ENCODE measurements around the gene PRLH. TPM values are rescaled to one million over a fixed set of nuclear protein-coding genes. Genes with fewer than 3 reads are reported as not detected.
A peak's percentile ranks its signal among the peaks of the same experiment; 100 is the strongest.
"Not testable (repeated sequence)": the region's sequence is repeated elsewhere in the genome, so short reads cannot be mapped to it uniquely, and the experiment has no call there.

PRLH gene
- total RNA-seq, 1 donor from 2014 or later = not detected

DNA sequence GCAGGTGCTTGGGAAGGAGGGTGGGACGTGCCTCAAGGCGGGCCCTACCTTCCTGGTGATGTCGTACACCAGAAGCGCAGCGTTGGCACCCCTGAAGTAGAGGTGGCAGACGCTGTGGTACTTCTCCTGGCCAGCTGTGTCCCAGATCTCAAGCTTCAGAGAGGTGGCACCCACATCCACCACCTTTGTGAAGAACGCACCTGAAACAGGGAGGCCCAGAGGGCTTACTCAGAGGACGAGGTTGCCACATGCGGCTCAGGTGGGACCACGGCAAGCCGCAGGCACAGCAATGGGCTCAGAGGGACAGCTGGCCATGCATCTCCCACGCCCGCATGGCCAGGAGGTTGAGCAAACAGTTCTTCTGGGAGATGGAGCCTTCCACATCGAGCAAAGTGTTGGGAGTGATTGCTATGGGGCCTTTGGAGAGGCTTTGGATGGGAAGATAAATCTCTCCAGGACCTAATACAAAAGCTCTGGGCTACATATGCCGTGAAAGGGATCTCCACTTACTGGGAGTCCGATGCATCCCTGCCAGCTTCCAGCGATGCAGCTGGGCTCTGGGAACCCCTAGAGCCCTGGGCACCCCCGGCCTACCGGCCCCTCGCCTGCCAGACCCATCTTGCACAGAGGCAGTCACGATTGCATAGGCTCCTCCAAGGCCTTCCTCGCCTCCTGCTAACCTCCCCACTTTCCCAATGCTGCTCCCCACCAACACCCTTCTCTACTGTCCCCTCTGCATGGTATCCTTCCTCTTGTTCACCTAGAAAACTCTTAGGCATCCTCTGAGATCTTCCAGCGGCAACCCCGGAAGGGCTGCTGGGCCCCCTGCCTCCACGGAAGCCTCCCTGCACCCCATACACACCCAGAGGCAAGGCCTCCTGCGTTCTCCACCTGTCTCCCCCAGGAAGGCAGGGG is 11.8 kb downstream of the PRLH start:
- ATAC-seq (no peak), DNase-seq (ENCODE audit: low spot score) (no peak)

DNA sequence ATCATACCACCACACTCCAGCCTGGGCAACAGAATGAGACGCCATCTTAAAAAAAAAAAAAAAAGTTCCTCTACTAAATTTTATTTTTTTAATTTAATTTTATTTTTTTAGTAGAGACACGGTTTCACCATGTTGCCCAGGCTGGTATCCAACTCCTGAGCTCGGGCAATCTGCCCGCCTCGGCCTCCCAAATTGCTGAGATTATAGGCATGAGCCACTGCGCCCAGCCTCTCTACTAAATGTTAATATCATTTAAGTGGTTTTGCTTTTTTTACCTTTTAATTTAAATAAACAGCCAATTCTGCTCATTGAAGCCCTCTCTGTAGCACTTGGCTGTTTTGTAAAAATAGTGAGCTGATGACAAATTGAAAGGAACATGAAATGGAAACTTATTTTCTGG is 15.0 kb downstream of the PRLH start:
- no peak for ATAC-seq
- no peak for DNase-seq (ENCODE audit: low spot score)

DNA sequence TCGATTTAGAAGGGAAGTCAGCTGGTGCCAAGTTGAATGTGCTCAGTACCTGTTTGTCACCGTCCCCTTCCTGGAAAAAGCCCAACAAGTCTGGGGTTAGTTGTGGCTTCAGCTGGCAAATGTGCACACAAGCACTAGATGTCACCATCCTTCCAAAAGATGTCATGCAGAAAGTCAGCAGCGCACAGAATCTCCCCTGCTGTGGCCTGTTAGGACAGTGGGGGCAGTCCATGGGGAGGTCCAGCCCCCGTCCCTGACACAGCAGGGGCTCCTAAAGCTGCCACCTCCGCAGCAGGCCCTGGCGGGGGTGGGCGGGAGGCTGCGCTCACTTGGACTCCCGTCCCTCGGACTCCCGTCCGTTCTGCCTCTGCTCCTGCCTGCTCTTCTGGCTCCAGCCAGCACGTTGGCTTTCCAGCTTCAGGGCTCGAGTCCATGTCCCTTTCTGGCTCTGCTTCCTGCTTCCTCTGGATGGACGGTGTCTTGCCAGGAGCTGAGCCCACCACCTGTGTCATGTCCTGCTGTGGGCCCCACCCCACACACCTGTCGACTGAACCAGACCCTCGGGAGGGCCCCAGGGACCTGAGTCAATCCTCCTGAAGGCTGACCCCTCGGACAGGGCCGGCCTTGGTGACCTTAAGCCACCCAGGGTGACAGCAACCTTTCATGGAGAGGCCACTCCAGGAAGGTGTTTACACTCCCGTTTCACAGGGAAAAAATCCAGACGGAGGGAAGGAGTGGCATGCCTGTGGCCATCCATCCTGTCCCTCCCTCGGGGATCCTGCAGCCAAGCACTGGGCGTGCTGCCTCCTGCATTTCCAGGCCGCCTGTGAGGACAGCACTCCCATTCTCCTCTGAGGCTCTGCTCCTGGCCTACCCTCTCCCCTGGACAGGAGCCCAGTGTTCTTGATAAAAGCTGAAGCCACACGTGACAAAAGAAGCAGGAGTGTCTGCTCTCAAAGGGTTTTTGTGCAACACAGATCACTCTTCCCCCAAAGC is 15.7 kb downstream of the PRLH start:
- peak; percentile 92 for DNase-seq (ENCODE audit: low spot score)
- ATAC-seq = peak; percentile 86

DNA sequence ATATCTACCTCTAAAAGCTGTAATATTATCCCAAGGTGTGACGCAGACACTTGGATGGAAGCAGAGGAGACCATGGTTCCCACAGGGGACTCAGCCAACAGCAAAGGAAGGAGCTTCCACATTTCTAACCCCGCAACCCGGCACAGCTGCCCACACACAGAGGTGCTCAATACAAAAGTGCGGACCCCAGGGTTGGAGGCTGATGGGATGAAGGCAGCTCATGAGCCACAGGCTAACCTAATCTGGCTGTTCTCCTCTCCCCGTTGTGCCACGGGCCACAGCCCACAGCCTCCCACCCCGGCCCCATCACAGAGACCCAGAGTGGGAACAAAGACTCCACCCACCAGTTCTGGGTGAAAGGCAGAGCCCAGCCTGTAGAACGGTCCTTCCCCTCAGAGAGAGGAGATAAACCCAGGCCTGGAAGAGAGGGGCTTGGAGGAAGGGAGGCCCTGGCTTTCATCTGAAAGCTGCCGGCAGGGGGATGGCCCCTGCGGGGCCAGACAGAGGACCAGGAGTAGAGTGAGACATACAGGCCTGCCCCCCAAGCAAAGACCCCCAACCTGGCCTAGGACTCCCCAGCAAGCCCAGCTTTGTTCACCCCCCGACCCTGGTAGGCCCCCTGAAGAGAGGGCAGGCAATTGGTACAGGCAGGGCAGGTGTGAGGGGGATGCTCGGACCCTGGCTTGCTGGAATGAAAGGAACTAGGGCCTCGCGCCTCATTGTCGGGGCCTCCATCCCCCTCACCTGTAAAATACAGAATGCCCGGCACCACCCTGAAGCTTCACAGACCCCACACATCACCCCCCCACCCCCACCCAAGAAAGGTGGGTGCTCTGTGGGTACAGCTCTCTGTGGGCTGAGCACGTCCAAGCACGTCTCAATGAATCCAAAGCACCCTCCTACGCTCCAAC is 17.3 kb downstream of the PRLH start:
- ATAC-seq = no peak
- no peak for DNase-seq (ENCODE audit: low spot score)

DNA sequence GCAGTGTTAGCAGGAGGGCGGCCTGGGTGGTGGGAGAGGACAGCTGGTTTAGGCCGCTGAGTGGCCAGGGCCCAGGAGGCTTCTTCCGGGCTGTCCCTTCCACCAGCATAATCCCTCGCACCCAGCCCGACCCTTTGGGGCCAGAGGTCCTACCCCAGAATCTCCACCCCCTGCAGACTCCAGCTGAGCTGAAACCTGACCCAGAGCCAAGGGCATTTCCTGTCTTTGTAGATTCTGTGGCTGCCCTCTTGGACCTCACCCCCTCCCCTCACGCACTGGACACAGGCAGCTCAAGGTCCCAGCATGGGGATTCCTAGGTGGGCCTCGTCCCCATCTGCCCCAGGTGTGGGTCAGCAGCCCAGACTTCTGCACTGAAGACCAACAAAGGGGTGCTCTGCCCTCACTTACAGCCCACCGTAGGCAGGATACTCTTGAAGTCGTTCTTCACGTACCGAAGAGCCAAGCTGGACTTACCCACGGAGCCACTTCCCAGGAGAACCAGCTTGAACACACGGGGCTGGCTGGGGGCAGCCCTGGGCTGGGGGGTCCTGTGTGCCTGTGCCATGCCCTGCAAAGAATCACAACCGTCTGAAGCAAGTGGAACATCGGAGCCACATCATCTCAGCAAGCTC is 19.3 kb downstream of the PRLH start:
- ATAC-seq (peak; percentile 3), DNase-seq (ENCODE audit: low spot score) (peak; percentile 60)

DNA sequence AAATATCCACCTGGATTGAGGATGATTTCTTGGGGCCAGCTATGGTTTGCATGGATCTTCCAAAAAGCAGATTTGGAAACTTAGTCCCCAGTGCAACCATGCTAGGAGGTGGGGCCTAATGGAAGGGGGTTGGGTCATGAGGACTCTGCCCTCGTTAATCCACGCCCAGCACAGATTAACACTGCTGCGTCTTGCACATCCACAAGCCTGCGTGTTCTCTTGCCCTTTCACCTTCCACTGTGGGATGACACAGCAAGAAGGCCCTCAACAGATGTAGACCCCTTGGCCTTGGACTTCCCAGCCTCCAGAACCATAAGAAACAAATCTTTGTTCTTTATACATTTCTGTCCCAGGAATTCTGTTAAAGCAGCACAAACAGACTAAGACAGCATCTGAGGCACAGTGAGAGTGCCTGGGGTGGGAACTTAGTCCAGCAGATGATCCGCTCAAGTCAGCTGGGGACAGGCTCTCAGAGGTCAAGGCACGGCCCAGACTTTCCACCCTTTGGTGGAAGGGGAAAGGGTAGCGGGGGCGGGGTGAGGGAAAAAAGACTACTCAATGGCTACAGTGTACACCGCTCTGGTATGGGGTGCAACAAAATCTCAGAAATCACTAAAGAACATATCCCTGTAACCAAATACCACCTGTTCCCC is 21.8 kb downstream of the PRLH start:
- ATAC-seq = peak; percentile 68
- peak; percentile 80 for DNase-seq (ENCODE audit: low spot score)

DNA sequence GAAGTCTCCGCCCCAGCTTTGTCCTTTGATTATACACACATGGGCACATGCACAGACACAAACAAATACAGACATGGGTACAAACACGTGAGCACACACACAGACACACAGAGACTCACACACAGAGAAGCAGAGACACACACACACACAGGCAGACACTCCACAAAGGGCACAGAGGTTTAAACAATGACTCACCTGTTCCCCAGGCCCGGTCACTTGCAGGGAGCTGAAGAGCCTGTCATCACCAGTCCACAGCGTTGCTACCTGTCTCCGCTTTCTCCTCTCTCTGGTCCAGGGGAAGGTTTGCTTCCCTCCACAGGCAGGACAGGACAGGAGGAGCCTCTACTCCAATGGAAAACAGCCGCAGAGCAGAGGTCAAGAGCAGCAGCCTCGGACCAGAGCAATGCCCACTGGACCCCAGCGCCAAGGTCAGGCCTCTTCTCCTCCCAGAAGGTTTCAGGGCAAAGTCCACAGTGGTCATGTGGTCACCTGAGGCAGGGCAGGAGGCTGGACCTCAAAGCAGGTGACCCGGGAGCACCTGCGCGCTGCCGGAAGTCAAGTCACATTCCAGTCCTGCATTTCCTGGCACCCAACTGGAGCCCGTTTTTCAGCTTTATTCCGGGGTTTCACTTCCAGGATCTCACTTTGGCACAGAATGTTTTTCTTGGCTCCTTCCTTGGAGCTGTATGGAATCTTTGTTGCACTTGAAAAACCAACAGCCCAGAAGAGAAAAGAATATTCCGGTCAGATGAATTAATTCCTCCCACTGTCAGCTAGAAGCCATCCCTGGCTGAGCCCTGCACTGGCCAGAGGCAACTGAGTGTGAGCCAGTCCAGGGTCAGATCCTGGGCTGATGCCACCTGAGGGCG is 24.1 kb downstream of the PRLH start, which contains the start of gene RAB17:
Gene RAB17 (minus strand): TSS at position 463 of the 869 bp plus-strand sequence. CDS start 4,580 bp downstream, outside the sequence.
- DNase-seq (ENCODE audit: low spot score) (peak; percentile 96), ATAC-seq (peak; percentile 62)

DNA sequence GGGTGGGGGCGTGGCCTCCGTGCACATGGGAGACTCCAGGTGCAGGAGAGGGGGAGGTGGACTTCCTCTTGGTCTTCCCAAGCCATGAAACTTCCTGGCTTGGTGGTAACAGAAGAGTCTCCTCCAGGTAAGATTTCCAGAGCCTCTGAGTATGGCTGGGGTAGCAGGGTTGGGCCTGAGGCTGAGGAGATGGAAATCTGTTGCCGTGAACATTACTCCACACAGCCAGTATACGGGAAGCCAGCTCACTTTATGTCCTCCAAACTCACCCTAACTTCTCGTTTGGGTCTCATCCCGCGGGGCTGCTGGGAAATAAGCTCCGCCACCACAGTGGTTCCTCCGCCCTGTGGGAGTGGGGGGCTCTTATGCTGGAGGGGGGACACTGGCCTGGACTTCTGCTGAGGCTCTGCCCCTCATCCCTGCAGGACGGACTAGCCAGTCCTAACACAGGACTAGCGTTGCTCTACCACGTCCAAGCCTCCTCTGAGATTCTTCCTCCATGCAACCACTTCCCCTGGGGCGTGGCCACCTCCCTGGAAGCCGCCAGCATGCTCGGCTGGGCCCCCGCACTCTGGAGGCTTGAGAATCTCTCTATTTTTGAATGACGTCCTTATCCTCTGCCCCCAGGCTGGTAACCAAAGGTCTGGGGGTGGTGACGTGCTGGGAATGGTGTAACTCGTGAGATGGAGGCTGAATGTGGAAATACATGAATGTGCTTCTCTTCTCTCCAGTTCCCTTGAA is 24.9 kb downstream of the PRLH start:
- DNase-seq (ENCODE audit: low spot score) (peak; percentile 51), ATAC-seq (no peak)

DNA sequence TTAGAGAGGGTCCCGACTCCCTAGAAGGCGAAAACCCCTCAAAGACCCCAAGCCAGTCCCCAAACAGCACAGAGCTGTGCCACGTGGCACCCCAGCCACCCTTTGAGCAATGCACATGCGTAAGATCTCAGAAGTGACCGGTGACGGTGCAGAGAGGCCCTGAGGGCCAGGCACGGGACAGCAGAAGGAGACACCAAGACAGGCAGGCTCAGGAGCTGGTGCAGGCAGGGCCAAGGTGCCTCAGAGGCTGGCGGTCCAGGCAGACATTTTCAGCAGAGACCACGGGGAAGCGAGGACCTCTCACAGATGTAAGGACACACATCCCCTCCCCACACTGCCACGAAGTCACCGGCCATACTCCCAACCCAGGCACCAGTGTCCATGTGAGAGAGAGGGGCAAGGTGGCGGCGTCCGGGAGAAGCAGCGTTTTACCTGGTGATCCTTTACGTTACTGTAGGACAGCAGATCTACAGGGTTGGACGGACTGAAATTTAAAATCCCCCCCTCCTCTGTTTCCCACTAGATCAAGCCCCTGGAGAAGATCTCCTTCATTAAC is 26.1 kb downstream of the PRLH start:
- no peak for ATAC-seq
- peak; percentile 40 for DNase-seq (ENCODE audit: low spot score)

DNA sequence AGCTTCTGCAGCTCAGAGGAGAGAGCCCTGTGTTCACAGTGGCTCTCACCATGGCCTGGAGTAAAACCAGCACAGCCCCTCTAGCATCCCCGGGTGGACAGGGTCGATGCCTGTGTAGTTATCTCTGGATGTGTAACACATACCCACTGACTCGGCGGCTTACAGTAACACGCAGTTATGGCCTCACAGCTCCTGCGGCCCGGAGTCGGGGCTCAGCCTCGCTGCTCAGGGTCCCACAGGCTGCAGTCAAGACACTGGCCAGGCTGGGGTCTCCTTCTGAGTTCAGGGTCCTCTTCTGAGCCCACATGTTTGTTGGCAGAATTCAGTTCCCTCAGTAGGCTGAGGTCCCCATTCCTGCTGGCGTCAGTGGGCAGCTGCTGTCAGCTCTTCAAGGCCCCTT is 26.7 kb downstream of the PRLH start:
- ATAC-seq (no peak), DNase-seq (ENCODE audit: low spot score) (no peak)

DNA sequence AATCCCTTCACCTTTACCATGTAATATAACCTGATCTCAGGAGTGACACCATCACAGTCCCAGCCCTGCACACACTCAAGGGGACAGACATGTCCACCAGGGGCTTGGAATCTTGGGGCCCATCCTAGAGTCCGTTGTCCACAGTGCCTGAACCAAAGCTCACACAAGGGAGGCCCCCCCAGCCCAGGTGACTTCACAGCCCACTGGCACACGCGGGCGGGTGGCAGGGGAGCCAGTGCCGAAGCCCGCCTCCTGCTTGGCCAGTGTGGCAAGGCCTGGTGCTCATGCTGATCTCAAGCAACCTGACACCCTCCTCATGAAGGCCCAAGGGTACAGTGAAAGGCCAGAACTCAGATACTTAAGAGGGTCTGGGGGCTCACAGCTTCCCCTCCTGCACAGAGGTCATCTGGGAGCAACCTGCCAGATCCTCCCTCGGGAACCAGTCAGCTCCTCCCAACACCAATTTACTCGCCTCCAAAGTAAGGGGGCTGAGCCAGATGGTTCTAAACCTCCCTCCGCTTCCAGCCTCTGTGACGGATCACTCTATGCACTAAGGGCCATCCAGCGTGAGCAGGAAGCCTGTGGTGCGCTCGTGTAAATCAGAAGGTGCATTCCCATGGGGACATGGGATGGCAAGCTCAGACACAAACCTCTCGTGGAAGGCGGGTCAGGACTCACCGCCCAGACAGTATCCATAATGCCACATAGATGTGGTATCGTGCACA is 27.4 kb downstream of the PRLH start:
- ATAC-seq (no peak), DNase-seq (ENCODE audit: low spot score) (no peak)

DNA sequence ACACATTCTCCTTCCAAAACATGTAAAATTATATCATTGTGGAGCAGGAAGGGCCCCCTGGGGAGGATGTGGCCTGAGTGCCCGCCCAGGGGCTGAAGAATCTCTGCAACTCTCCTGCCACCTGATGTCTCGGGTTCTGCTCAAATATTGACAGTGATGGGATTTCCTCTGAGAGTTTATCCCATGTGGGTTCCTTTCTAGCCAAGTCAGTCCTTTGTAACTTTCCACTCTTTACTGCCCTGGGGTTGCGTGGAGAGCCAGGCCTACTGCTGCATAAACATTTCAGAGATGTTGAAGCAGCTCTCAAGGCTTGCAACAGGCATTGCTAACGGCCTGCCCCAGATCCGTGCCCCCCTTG is 28.1 kb downstream of the PRLH start:
- ATAC-seq (no peak), DNase-seq (ENCODE audit: low spot score) (peak; percentile 45)

DNA sequence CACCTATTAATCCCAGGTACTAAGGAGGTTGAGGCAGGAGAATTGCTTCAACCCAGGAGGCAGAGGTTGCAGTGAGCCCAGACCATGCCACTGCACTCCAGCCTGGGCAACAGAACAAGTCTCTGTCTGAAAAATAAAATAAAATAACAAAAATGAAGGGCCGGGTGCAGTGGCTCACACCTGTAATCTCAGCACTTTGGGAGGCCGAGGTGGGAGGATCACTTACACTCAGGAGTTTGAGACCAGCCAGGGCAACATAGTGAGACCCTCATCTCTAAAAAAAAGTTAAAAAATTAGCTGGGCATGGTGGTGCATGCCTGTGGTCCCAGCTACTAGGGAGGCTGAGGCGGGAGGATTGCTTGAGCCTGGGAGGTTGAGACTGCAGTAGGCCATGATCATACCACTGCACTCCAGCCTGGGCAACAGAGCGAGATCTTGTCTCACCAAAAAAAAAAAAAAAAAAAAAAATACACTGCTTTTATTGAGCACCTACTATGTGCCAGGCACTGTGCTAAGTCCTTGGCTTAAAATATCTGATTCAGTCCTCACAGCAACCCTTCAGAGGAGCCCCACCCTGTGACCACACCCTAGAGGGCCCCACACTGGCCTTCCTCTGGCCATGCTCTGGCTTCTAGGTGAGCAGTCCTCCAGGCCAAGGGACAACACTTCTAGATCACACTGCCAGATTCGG is 29.6 kb downstream of the PRLH start:
- not testable (repeated sequence) for DNase-seq (ENCODE audit: low spot score)

DNA sequence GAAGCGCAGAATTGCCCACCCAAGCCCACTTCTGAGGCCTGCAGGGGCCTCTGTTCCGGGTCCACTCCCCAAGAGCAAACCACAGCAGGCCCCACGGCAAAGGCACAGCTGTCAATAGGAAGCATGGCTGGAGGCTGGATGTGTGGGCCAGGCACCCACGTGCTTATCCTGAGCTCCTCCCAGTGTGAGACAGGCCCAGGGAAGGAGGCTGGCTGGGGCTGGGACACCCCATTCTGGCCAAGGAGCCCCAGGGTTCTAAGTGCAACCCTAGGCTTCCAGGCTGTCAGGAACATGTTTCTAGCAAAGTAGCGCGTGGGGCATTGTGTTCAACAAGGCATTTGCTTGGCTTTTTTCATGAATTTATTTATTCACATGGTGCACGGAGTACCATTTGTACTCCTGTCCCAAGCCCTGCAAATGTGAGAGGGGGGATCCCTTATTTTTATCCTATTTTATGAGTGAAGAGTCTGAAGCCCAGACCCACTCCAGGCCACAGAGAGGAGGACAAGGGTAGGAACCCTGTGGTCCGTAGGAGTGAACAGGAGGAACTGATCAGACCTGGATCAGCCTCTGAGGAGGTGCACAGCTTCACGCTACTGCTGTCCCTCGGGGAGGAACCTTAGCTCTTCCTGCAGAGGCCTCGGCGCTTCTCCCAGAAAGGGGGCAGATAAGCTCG is 30.3 kb downstream of the PRLH start:
- ATAC-seq (no peak), DNase-seq (ENCODE audit: low spot score) (peak; percentile 41)

More for the DNA sequence above, 29.6 kb downstream of the PRLH start:
- ATAC-seq = not testable (repeated sequence)
